ENCODE results near the gene BCR. TPM values are rescaled to one million over a fixed set of nuclear protein-coding genes. Genes with fewer than 3 reads are reported as not detected.
A peak's percentile ranks its signal among the peaks of the same experiment; 100 is the strongest.

BCR gene
- total and polyA plus RNA-seq, 2 of the 13 experiments (the other 11 are each of a cell fraction or from before 2014, with no cell fraction given): 19.9 to 33.6 TPM

GRCh38 chr22:23179381-23180299, 669 bp upstream of the BCR start:
- FAIRE-seq (peak; percentile 72), DNase-seq (ENCODE audit: low spot score) (no peak), ATAC-seq (peak; percentile 43)
- intact Hi-C loops (cut with micrococcal nuclease; ENCODE audit: unreplicated experiment): loop anchor here (2.0 kb wide), 3 partner anchors 37 to 71 kb away; no protein-coding TSS in a partner anchor
- peaks cover 34% of the 10 kb centered on the region for H4K20me1 ChIP-seq (ENCODE audit: insufficient read depth, low read length)
- H3K4me3 ChIP-seq (replicated peaks in 1 of 3; ENCODE audit: insufficient read depth in 1 of 3, low read depth in 2 of 3, low read length in 3 of 3): peak overlapping the region; percentile 61 to 83 (median 73)
- POLR2A ChIA-PET: interaction anchor here (0.6 to 4.1 kb wide), 2 partner anchors 102 to 1376 kb away, joined by 4 to 18 read pairs; no protein-coding TSS in a partner anchor
- WGBS (ENCODE audit: low lambda C conversion rate): 0% methylated on average over 9 of the region's 25 CpGs
- H2AFZ ChIP-seq (ENCODE audit: low read length): peak overlapping the region; percentile 44
- no peaks in the 10 kb centered on the region; a peak in 1 of 5 replicates for H3K36me3 ChIP-seq (replicated peaks in 1 of 2; ENCODE audit: control insufficient read depth in 1 of 2, insufficient read depth in 2 of 2, low read length in 2 of 2)
- H3K79me2 ChIP-seq (ENCODE audit: insufficient read depth, low read length): peaks cover 39% of the 10 kb centered on the region
- BruUV-seq (replicated peaks): TSS peak; percentile 64
- H3K4me2 ChIP-seq (ENCODE audit: low read depth, low read length): peak overlapping the region; percentile 94
- CTCF ChIA-PET (ENCODE audit: low intra/inter-chr PET ratio, low total read pairs): interaction anchor here (3.0 to 5.9 kb wide), 2 partner anchors 103 to 111 kb away, joined by 45 to 73 read pairs; no protein-coding TSS in a partner anchor
- no peaks in the 10 kb centered on the region; a peak in 1 of 5 replicates for H3K27me3 ChIP-seq (ENCODE audit: control insufficient read depth in 1 of 2, insufficient read depth in 2 of 2, low read length in 2 of 2)
- peak overlapping the region; percentile 65 for H3K9ac ChIP-seq (ENCODE audit: insufficient read depth, low read depth, low read length)
- H3K27ac ChIP-seq (ENCODE audit: extremely low read length, insufficient read depth, low read length): peak overlapping the region; percentile 60
- in situ Hi-C loops (cut with HindIII; ENCODE audit: extremely low pct_ligation_motif_present, low pct_unique_long_range_greater_than_20kb): loop anchor here (5.0 kb wide), 2 partner anchors 38 to 103 kb away; no protein-coding TSS in a partner anchor
- no peaks in the 10 kb centered on the region for H3K9me3 ChIP-seq (ENCODE audit: low read length)
- H3K4me1 ChIP-seq (ENCODE audit: insufficient read depth, low read length): peaks cover 68% of the 10 kb centered on the region
- peak; percentile 9 for TF ChIP-seq TEAD3 (CRISPR knock-in tag; optimal IDR thresholded peaks at IDR 0.05; ENCODE audit: borderline replicate concordance)
- TF ChIP-seq ZNF468 (CRISPR knock-in tag; IDR thresholded peaks at IDR 0.05): no peak
- no peak for TF ChIP-seq SP2 (CRISPR knock-in tag; IDR thresholded peaks at IDR 0.05)
- peak; percentile 12; the same call in 1 of the 2 replicates for TF ChIP-seq HDAC2 (CRISPR knock-in tag; IDR thresholded peaks at IDR 0.05)
- 0 out of 2 replicates have a peak, but pooled peaks have one; percentile 42 for TF ChIP-seq KLF13 (CRISPR knock-in tag; IDR thresholded peaks at IDR 0.05)
- TF ChIP-seq U2AF2 (IDR thresholded peaks at IDR 0.05; ENCODE audit: low read depth, low read length): no peak
- TF ChIP-seq SIX1 (CRISPR knock-in tag; IDR thresholded peaks at IDR 0.05; ENCODE audit: borderline replicate concordance): no peak
- TF ChIP-seq ZNF569 (CRISPR knock-in tag; IDR thresholded peaks at IDR 0.05; ENCODE audit: borderline replicate concordance): no peak
- no peak for TF ChIP-seq CHCHD3 (CRISPR knock-in tag; IDR thresholded peaks at IDR 0.05)
- TF ChIP-seq ZNF770 (CRISPR knock-in tag; IDR thresholded peaks at IDR 0.05): peak; percentile 72; the same call in 1 of the 2 replicates
- 0 out of 2 replicates have a peak, but pooled peaks have one; percentile 35 for TF ChIP-seq ZNF605 (CRISPR knock-in tag; IDR thresholded peaks at IDR 0.05)
- TF ChIP-seq ARID2 (CRISPR knock-in tag; IDR thresholded peaks at IDR 0.05; ENCODE audit: borderline replicate concordance): no peak
- peak; percentile 36; the same call in 1 of the 2 replicates for TF ChIP-seq ZNF768 (CRISPR knock-in tag; IDR thresholded peaks at IDR 0.05)
- TF ChIP-seq MTF2 (CRISPR knock-in tag; IDR thresholded peaks at IDR 0.05; ENCODE audit: borderline replicate concordance): peak; percentile 54; the same call in 1 of the 2 replicates
- TF ChIP-seq TEAD2 (CRISPR knock-in tag; IDR thresholded peaks at IDR 0.05): no peak
- no peak for TF ChIP-seq NFAT5 (CRISPR knock-in tag; IDR thresholded peaks at IDR 0.05)
